Central memory CD4-positive, alpha-beta T cell (primary cell): ENCODE results near the gene AKAP13.

Source experiments
- DNase-seq: peaks from one replicate; pipeline ENCODE4 v3.0.0; 2022

The AKAP13 gene

DNA sequence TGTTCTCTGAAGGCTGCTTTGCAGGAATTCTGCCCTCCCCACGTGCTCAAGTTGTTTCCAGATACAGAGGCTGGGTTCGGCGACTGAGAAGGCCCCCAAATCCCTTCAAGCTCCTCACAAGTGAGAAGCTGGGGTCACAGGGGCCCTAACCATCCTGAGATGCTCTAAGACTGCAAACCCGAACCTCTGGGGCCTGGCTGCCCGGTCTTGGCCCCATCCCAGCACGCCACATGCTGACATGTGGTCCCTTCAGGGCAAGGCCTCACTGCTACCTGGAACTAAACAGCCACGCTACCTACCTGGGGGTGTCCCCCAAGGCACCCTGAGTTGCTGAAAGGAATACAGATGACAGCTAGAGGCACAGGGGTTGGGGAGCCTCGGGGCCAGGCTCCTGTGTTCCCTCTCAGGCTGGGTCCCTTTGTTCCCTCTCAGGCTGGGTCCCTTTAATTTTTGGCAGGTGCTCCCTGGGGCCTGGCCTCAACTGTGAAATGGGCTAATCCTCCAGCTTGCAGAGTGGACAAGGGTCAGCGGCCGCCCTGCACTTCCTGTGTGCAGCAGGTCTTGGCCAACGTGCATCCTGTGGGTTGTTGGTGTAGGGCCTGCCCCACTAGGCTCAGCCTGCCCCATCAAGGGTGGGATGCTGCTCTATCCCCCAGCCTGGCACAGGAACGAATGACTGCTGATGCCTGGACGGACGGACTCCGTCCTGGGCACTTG is 381.8 kb downstream of the AKAP13 start:
- DNase-seq: no peak

DNA sequence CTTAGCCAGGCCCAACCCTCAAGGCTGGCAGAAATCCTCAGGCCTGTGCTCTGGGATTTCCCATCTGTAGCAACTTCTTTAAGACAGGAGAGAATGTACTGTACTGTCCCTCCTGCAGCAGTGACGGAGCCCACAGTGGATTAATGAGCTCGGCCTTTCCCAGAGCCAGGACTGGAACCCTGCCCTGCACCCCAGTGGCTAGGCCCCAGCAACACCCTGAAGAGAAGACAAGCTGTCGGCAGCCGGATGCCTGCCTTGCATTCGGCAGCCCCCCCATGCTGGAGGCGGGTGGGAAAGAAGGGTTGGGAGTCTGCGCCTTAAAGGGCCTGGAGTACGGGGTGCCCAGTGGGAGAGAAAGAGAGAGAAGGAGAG is 382.3 kb downstream of the AKAP13 start:
- no peak for DNase-seq

DNA sequence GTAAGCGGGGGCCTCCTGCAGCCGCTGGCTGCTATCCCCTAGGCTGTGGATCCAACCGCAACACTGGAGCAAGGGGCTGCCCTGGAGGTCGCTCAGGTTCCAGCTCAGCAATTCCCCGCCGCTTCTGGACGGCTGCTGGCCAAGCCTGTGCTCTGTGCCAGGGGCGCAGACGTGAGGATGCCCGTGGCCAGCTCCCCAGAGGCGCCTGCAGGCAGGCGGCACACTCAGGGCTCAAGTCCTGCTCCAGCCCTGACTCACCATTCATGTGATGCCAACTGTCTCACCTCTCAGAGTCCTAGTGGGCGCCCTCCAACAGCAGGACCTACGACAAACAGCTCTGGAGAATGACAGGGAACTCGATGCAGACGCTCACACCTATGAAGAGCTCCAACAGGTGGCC is 382.8 kb downstream of the AKAP13 start:
- DNase-seq: no peak

- no peak for DNase-seq
Measured at GRCh38 chr15:85763673-85764633, 383.6 kb downstream of the AKAP13 start.

DNA sequence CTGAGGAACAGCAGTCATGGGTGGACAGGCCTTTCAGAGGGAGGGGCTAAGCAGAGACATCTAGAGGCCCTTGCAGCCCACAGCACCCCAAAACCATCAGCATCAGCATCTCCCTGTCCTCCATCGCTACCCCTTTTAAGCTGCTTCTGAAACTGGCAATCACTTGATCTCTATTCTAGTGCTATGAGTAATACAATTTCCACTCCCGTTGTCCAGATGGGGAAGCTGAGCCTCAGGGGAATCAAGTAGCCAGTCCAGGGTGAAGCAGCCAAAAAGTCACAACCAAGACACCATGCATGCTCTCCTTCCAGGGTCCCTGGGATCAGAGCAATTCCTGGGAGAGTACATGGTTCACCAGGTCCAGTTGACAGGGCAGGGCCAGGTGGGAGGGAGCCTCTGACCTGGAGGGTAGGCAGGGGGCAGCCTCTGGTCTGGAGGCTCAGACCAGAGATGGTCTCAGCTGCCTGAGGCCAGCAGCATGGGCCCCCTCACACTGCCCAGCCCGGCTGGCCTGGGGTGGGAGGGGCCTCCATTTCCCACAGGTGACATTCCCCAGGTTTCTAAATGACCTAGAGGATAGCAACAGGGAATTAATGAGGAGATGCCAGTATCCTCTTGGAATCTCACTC is 384.4 kb downstream of the AKAP13 start:
- DNase-seq: no peak

DNA sequence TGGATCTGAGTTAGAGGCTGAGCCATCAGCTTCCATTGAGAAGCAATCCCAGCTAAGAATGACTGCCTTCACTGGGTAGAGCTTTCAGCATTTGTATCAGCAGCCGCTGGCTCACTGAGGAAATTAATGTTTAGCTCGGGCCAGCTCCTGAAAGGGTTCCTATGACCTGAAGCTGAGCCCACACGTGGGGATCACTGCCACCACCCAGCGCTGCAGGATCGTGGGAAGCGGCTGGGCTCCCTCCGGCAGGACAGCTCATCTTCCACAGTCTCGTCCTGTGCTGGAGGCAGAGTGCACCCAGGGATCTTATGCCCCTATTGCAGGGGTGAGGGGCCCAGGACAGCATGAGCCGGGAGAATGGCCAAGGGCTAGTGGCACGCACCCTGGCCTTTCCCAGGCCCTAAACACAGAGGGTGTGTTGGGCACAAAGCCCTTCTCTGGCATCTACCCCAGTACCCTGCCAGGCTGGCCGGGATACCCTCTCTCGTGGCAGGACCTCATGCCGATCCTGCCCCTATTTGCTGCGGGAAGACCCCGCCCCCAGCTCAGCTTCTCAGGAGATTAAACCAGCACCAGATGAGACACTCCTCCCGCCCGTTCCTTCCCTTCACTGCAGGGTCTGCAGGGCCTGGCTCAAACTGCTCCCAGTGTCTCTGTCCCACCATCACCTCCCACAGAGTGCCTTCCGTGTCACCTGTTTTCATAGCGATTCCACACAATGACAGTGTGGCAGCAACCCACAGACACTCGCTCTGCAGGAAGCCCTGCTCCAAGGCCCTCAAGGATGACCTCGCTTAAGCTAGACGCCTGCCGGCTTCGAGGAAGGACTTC is 385.8 kb downstream of the AKAP13 start:
- DNase-seq: no peak

DNA sequence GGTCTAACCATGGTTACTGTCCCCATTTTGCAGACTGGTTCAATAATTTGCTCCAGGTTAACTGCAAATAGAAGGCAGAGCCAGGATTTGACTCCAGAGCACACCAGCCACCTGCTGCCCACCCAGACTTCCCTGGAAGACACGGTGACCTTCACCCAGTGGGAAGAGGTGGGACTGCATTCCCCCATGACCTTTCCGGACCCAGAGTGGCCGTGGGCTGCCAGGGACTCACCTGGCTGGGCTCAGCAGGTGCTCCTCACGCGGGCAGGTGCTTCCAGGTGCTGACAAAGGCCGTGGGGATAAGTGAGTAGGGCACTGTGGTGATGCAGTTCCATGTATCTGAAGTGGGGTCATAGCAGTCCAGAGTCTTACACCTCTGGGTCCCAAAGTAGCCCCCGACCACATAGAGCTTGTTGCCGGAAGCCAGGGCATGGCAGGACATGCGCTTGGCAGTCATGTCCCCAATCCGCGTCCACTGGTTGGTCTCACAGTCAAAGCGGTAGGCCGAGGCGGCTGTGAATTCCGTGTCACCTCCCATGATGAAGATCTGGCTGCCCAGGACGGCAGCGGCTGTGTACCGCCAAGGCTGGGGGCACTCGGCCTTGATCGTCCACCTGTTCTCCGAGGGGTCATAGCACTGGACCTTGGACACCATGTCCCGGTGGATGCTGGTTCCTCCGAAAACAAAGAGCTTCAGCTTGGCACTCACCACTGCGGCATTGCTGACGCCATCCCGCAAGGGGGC is 387.6 kb downstream of the AKAP13 start:
- DNase-seq: no peak

- no peak for DNase-seq
Measured at GRCh38 chr15:85768595-85769168, 388.3 kb downstream of the AKAP13 start.

DNA sequence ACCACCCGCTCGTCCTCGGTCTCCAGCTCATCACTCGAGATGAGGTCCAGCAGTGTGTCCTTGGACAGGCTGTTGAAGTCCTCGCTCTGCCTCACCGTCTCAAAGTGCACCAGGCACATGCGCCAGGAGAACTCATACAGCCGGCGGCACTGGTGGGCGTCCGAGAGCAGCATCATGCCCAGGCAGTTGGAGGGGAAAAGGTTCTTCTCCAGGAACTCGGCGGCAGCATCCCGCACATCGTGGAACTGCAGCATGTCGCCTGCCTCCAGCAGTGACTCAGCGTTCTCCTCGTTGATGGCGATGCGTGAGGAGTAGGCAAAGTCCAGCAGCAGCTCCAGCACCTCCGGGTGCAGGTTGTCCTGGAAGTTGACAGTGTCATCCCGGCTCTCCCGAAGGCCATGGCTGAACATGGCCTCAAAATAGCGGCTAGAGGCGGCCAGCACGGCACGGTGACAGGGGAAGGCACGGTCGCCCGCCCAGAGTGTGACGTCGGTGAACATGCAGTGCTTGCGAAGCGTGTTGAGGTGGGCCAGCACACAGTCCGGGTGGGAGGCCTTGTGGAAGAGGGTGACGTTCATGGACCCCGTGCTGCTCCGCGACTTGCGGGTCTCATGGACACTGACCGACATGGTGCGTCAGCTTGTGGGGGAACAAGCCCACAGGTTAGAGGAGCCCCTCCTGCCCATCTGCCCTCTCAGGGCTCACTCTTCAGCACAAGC is 388.9 kb downstream of the AKAP13 start:
- DNase-seq: no peak

GRCh38 chr15:85770096-85771041 is 390.0 kb downstream of the AKAP13 start:
- no peak for DNase-seq

- DNase-seq: no peak
Measured at GRCh38 chr15:85771271-85771670, 390.9 kb downstream of the AKAP13 start.

GRCh38 chr15:85771781-85772445 is 391.5 kb downstream of the AKAP13 start:
- DNase-seq: no peak

DNA sequence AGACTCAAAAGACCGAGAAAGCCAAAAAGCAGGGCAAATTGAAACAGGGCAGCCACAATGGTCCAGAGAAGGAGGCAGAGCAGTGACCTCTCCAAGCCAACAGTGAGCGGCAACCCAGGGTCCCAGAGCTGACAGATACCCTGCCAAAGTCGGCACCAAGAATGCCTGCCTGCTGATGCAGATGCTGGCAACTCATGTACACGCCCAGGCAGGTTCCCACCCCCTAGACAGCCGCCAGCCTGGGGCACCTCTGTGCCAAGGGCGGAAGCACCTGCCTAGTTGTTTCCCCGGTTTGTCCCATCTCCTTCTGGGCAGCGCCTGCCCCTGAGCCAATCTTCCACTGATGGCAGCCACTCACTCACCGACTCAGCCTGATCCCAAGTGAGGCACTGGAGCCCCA is 392.3 kb downstream of the AKAP13 start:
- DNase-seq: no peak

DNA sequence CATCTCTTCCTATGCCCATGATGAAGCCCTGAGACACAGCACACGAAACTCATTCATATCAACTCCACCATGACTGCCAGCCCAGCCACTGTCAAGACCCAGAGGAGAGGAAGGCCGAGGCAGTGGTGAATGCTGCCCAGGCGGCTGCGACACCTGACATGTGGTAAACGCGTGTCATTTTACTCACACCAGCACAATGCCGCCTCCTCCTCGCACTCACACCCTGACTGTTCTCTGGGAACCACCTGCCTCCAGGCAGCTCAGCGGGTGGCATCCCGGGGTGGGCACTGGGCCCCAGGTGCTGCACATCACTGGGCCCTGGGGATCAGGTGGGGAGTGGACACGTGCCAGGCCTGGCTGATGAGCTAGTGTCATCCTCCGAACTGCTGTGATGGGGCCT is 392.8 kb downstream of the AKAP13 start:
- DNase-seq: no peak

DNA sequence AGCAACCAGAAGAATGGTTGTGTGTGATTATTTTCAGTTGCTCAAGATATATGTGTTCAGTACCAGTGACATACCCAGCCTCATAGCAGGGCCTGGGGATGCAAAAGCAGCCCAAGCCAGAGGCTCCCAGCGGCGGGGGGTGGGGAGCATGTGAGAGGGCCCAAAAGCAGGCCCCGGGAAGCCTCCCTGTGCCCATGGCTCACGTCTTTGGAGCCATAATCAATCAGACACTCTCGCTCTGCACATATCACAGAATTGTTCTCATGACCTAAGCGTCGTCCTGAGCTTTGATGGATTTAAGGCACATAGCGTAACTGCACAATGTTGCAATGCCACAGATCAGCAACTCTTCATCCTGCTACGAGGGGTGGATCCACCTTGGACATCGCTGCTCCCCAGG is 393.6 kb downstream of the AKAP13 start:
- DNase-seq: no peak

DNA sequence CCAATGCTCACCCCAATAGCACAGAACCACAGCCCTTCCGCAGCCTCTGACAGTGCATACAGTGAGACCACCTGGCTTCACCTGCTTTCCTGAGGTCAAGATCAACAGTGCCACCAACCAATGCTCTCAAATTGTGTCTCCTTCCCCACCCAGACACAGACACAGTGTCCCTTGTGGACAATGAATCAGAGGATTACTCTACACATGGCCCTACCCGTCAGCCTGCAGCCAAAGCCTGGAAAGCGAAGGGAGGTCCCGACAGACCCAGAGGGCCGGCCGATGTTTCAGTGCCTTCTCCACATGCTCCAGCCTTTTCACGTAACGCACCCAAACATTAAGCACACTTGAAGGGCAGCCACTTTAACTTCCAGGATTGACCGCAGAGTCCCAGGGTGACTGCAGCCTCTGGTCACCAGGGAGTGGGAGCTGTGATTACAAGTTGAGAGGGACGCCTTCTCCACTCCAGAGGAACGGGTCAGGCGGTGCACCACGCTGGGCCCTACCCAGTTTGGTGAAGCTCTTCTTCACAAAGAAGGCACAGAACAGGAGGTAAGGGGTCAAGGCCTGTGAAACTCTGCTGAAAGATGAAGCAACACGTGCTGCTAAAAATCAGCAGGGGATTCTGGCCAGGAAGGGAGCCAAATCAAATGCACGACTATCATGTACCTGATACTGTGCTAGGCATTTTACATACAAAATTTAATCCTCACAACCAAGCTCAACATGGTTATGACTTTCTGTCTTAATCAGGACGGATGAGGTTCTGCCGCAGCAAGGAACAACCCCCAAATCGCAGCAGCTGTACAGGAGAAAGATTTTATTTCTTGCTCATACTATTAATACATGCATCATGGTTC is 397.1 kb downstream of the AKAP13 start:
- DNase-seq: no peak

DNA sequence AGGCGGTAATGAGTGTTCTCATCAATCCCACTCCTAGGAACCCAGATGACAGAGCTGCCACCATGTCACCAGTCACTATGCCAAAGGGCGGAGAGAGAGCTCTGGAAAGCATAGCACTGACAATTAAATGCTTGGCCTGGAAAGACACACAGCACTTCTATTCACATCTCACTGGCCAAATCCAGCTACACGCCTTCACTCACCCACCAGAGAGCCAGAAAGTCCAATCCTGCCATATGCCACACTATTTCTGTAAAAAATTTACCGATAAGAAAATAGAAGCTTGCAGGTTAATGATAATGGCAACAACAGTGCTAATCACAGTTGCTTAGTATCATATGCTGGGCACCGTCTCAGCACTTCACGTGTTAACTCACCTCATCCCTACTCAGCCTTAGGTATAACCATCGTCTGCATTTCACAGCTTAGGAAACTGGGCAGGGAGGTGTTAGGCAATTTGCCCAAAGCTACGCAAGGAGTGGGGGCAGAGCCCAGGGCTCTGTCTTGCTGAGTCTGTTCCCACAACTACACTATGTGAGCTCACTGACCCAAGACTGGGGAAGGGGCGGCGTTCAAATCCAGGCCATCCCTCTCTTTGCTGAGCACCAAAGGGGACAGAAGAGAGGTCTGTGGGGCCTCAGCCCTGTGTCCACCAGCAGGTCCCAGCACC is 397.8 kb downstream of the AKAP13 start:
- no peak for DNase-seq

DNA sequence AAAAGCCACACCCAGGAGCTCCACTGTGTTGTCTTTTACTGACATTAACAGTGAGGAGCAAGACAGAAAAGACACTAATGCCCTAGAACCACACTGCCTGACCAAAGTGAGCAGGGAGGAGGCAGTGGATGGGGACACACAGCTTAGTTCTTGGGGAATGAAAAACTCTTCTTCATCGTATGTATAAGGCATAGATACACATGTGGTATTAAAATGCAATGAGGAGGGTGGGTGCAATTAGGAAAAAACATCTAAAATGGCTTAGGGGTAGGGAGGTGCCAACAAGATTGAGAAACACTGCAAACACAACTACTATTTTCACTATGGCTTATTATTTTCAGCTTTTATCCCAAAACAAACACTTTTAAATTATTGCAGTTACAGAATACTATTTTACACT is 398.8 kb downstream of the AKAP13 start:
- DNase-seq: no peak
